Activated naive CD4-positive, alpha-beta T cell treated with anti-CD3 and anti-CD28 coated beads, Interleukin-2, amount 50 U/mL, for 72 hours (primary cell): ENCODE measurements around the gene AGMO. TPM values are rescaled to one million over a fixed set of nuclear protein-coding genes. Genes with fewer than 3 reads are reported as not detected.

Experiments used
- ATAC-seq, 2 donors: fragments of 150-1000 bp; cut with Tn5 transposase; 2 replicates each; pipeline ENCODE4 v1.10.0; 2021; ENCODE audit warnings: mild to moderate bottlenecking in 2 of 2, moderate library complexity in 2 of 2
- DNase-seq, 2 donors: peaks; one replicate each; pipeline ENCODE4 v3.0.0; 2021 to 2022; ENCODE audit warnings: low spot score in 2 of 2
- H3K27ac Mint-ChIP-seq, 2 donors: one replicate each; pipeline ENCODE4 v1.8.0; 2022; ENCODE audit warnings: mild to moderate bottlenecking in 2 of 2, mixed read lengths in 2 of 2
- H3K36me3 Mint-ChIP-seq, 2 donors: one replicate each; pipeline ENCODE4 v1.8.0; 2022; ENCODE audit warnings: mixed read lengths in 2 of 2
- H3K9me3 Mint-ChIP-seq, 2 donors: one replicate each; pipeline ENCODE4 v1.8.0; 2022; ENCODE audit warnings: mixed read lengths in 2 of 2
- total RNA-seq, 2 donors: library from RNA; stranded (reverse); gene quantifications; one replicate each; pipeline ENCODE4 v1.2.3, GENCODE V29; 2022

Gene AGMO
- total RNA-seq, 2 donors from 2014 or later = not detected

- DNase-seq = no peak
- Mint-ChIP-seq H3K36me3 (no peaks in the 10 kb centered on the region), H3K9me3 (peaks cover 0 to 13% of the 10 kb centered on the region in 2 donors), H3K27ac (no peak overlapping the region)
- no peak for ATAC-seq
Observed at GRCh38 chr7:15403315-15403714, 158.5 kb downstream of the AGMO start.

- H3K27ac Mint-ChIP-seq = no peak overlapping the region
- ATAC-seq = no peak
- peaks cover 1 to 14% of the 10 kb centered on the region in 2 donors for H3K9me3 Mint-ChIP-seq
Observed at GRCh38 chr7:15402436-15403136, 159.2 kb downstream of the AGMO start.

GRCh38 chr7:15400440-15400839, 161.4 kb downstream of the AGMO start:
- Mint-ChIP-seq H3K9me3 (peaks cover 9 to 21% of the 10 kb centered on the region in 2 donors), H3K36me3 (peaks cover 5 to 6% of the 10 kb centered on the region in 2 donors), H3K27ac (no peak overlapping the region)
- DNase-seq (no peak), ATAC-seq (no peak)

More at GRCh38 chr7:15402436-15403136, 159.2 kb downstream of the AGMO start:
- H3K36me3 Mint-ChIP-seq = peaks cover 2% of the 10 kb centered on the region in 2 donors
- DNase-seq = no peak

GRCh38 chr7:15399441-15399840, 162.4 kb downstream of the AGMO start:
- ATAC-seq (no peak), DNase-seq (no peak)
- Mint-ChIP-seq H3K9me3 (peaks cover 9 to 20% of the 10 kb centered on the region in 2 donors), H3K27ac (no peak overlapping the region), H3K36me3 (peaks cover 5 to 6% of the 10 kb centered on the region in 2 donors)

- no peak for DNase-seq
- peaks cover 5 to 6% of the 10 kb centered on the region in 2 donors for H3K36me3 Mint-ChIP-seq
- H3K27ac Mint-ChIP-seq = no peak overlapping the region
- ATAC-seq = no peak
- H3K9me3 Mint-ChIP-seq = peaks cover 9 to 20% of the 10 kb centered on the region in 2 donors
Observed at GRCh38 chr7:15397922-15398760, 163.7 kb downstream of the AGMO start.

- Mint-ChIP-seq H3K9me3 (peaks cover 9 to 18% of the 10 kb centered on the region in 2 donors), H3K27ac (no peak overlapping the region), H3K36me3 (peaks cover 5 to 6% of the 10 kb centered on the region in 2 donors)
- DNase-seq = no peak
- no peak for ATAC-seq
Observed at GRCh38 chr7:15397159-15397550, 164.7 kb downstream of the AGMO start.

GRCh38 chr7:15396210-15397158, 165.3 kb downstream of the AGMO start:
- ATAC-seq = no peak
- DNase-seq = no peak
- Mint-ChIP-seq H3K9me3 (peaks cover 9 to 17% of the 10 kb centered on the region in 2 donors), H3K36me3 (peaks cover 5 to 6% of the 10 kb centered on the region in 2 donors), H3K27ac (no peak overlapping the region)

- Mint-ChIP-seq H3K36me3 (no peaks in the 10 kb centered on the region), H3K27ac (no peak overlapping the region), H3K9me3 (peaks cover 0 to 3% of the 10 kb centered on the region in 2 donors)
- DNase-seq = no peak
- ATAC-seq = no peak
Observed at GRCh38 chr7:15389073-15389472, 172.7 kb downstream of the AGMO start.

GRCh38 chr7:15378494-15379145, 183.2 kb downstream of the AGMO start:
- peaks cover 0 to 6% of the 10 kb centered on the region in 2 donors for H3K36me3 Mint-ChIP-seq
- no peak for ATAC-seq

GRCh38 chr7:15376600-15376999, 185.2 kb downstream of the AGMO start:
- H3K9me3 Mint-ChIP-seq = peaks cover 17 to 18% of the 10 kb centered on the region in 2 donors
- no peak for DNase-seq
- no peak for ATAC-seq
- H3K36me3 Mint-ChIP-seq = peaks cover 0 to 6% of the 10 kb centered on the region in 2 donors
- no peak overlapping the region for H3K27ac Mint-ChIP-seq

More at GRCh38 chr7:15378494-15379145, 183.2 kb downstream of the AGMO start:
- Mint-ChIP-seq H3K27ac (peak overlapping the region in 1 of 2 donors; percentile 33), H3K9me3 (peaks cover 17 to 18% of the 10 kb centered on the region in 2 donors)
- DNase-seq = no peak

- DNase-seq = no peak
- peaks cover 9 to 10% of the 10 kb centered on the region in 2 donors for H3K9me3 Mint-ChIP-seq
- H3K27ac Mint-ChIP-seq = no peak overlapping the region
- ATAC-seq = no peak
- H3K36me3 Mint-ChIP-seq = no peaks in the 10 kb centered on the region
Observed at GRCh38 chr7:15370441-15370840, 191.4 kb downstream of the AGMO start.

- H3K36me3 Mint-ChIP-seq = no peaks in the 10 kb centered on the region
- H3K27ac Mint-ChIP-seq = no peak overlapping the region
- ATAC-seq (no peak), DNase-seq (no peak)
- peaks cover 9 to 10% of the 10 kb centered on the region in 2 donors for H3K9me3 Mint-ChIP-seq
Observed at GRCh38 chr7:15368653-15369052, 193.2 kb downstream of the AGMO start.

- no peak for DNase-seq
- Mint-ChIP-seq H3K9me3 (peaks cover 9 to 10% of the 10 kb centered on the region in 2 donors), H3K27ac (no peak overlapping the region), H3K36me3 (no peaks in the 10 kb centered on the region)
- no peak for ATAC-seq
Observed at GRCh38 chr7:15367897-15368296, 193.9 kb downstream of the AGMO start.

- H3K27ac Mint-ChIP-seq = no peak overlapping the region
- ATAC-seq (no peak), DNase-seq (no peak)
- no peaks in the 10 kb centered on the region for H3K36me3 Mint-ChIP-seq
- H3K9me3 Mint-ChIP-seq = peaks cover 0 to 4% of the 10 kb centered on the region in 2 donors
Observed at GRCh38 chr7:15358112-15358511, 203.7 kb downstream of the AGMO start.

- no peak for DNase-seq
Observed at GRCh38 chr7:15352421-15353206, 209.2 kb downstream of the AGMO start.

More at GRCh38 chr7:15352421-15353206, 209.2 kb downstream of the AGMO start:
- Mint-ChIP-seq H3K27ac (no peak overlapping the region), H3K9me3 (peaks cover 0 to 5% of the 10 kb centered on the region in 2 donors), H3K36me3 (no peaks in the 10 kb centered on the region)
- ATAC-seq = no peak
